Measurements from ENCODE around the gene LMCD1.

The LMCD1 gene

DNA sequence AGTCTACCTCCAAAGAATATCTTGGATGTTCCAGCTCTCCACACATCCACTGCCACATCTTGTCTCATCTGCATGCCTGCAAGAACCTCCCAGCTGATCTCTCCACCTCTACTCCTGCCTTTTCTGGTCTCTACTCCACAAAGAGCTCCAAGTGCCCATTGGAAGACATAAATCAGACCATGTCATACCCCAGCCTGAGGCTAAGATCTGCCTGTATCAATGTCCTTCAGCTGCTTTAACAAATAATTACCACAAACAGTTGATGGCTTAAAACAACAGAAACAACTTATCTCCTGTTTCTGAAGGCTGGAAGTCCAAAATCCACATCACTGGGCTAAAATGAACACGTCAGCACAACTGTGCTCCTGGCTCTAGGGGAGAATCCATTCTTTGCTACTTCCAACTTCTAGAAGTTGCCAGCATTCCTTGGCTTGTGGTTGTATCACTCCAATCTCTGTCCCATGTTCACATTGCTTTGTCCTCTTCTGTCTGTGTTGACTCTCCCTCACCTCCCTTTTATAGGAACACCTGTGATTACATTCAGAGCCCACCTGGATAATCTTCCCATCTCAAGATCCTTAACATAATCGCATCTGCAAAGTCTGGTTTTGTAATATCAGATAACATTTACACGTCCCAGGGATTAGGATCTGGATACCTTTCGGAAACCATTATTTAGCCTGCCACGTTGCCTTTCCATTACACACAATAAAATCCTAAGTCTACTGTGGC is 17.0 kb upstream of the LMCD1 start:
- no peak for DNase-seq

DNA sequence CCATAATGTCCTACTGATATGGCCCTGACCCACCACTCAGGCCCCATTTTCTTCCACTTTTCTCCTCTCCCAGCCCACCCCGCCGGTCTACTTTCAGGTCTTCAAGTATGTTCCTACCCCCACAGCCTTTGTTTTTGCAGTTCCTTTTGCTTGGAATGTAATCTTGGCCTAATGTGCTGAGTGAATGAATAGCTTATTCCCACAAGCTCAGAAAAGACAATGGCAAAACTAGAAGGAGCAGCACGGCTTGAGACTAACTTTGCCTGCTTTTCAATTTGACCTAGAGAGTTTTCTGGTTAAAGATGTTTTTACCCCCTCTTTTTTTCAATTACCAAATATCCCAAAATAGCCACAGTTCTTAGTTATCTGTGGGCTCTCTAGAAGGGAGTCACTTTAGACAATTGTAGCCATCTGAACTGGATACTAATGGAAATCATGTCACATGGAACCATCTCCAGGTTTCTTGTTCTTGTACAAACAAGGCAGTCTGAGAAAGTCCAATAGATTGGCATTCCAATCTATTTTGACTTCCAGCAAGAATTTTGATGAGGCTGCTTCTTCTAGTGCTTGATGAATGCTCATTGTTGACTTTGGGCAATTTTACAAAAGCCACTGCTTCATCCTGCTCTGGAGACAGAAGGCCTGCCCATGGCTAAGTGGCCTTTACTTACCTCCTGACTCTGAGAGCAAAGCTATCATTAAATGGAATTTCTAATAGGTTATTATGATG is 16.3 kb upstream of the LMCD1 start:
- DNase-seq: no peak

DNA sequence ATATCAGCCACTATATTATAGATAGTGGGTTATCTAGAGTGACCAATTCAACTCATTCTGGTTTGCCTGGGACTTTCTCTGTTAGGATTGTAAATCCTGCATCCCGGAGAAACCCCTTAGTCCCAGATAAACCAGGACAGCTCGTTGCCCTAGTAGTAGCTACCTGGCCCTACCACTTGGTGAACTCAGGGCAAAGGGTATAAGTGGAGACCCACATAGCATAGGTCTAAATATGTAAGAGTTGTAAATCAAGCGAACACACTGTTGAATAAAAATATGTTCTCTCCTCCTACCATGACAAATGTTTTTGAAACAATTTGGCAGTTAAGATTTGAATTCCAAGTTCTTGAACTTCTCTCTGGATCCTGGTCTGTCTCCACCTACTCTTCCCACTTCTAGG is 15.7 kb upstream of the LMCD1 start:
- no peak for DNase-seq

GRCh38 chr3:8486434-8486833 is 15.2 kb upstream of the LMCD1 start:
- no peak for DNase-seq

DNA sequence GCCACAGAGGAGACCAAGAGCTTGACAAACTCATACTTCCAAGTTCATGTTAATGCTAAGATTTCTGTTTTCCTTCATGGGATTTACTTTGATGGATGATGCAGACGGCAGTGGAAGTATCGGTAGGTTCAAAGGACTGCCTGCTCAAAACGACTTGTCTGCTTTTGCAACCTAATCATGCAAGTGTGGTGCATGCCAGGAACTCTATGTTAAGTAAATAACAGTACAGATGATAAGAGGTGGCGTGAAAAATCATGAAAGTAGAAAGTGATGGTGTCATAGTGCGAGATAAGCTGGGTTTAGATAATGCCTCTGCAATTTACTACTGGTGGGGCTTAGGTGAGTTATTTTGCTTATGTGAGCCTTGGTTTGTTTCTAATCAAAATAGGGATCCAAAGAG is 14.7 kb upstream of the LMCD1 start:
- no peak for DNase-seq

DNA sequence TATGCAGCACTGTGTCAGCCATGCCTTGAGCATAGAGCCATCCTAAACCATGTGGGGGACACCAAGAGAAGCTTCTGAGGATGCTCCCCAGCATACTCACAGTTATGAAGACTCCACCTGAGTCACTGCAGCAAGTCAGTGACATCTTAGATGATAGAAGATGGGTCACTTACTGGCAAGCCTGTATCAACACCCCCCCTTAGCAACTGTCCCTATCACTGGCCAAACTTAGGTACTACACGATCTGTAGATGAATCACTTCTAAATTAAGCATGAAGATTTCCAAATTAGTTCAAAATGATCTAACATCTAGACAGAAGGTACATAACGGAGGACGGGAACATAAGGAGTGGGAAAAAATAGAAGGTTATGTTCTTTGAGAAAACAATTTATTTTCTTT is 13.2 kb upstream of the LMCD1 start:
- DNase-seq: no peak

DNA sequence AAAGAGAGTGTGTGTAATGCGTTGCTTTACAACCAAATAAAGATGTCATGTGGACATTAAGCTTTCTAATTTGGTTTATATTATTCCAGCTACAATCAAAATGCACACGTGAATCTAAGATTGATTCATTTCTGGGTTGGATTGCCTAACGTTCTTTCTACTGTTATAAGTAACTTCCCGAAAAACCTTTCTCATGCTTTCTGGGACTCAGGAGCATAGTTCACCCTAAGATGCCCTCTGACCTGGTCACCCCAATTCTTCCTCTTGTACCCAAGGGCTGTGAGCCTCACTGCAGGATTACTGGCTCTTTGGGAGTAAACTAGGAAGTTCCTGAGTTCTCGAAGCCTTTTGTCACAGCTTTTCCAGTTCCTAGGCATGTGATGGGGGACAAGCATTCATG is 12.7 kb upstream of the LMCD1 start:
- no peak for DNase-seq

DNA sequence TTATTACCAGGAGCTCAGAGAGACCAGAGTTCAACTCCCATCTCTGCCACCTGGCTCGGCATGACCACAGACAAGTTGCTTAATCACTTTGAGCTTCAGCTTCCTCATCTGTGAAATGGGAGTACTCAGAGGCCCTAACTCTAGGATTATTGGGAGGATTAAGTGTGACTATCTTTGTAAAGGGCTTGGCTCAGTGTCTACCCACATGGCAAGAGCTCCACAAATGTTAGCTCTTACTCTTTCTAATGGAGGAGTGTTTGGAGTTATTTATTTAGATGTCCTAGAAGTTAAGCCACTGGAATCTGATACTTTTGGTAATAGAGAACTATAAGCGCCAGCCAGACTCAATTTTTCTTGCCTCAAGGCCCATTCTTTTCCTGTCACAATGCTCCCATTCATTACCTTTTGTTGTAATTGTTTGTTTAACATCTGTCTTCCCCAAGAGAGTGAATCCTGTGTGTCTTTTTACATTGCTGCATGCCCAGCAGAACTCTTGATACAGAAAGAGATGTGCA is 12.3 kb upstream of the LMCD1 start:
- peak; percentile 24 for DNase-seq

DNA sequence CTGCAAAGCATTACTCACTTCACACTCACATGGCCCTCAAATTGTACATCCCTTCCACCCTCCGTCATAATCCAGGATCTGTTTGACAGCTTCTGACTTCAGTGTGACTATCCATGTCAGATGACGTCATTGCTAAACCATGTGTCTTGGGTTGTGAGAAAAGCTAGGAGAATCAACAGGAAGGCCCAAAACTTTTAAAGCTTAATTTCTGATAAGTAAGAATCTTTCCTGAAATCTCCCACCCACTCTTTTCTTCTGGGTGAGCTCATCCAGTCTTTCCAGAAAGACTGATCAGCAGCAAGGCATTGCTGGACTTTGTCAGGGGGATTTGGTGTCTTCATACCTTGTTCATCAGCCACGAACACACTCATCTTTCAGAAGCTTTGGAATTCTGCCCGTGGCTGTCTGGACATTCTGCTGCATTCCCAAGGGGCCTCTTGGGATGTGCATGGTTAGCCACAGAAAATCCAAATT is 11.5 kb upstream of the LMCD1 start:
- no peak for DNase-seq

GRCh38 chr3:8491271-8492144 is 10.1 kb upstream of the LMCD1 start:
- no peak for DNase-seq

GRCh38 chr3:8492744-8493511 is 8.7 kb upstream of the LMCD1 start:
- DNase-seq: no peak

GRCh38 chr3:8493744-8494143 is 7.9 kb upstream of the LMCD1 start:
- DNase-seq: no peak

- DNase-seq: no peak
These were observed 7.3 kb upstream of the LMCD1 start for GRCh38 chr3:8494327-8494726.

DNA sequence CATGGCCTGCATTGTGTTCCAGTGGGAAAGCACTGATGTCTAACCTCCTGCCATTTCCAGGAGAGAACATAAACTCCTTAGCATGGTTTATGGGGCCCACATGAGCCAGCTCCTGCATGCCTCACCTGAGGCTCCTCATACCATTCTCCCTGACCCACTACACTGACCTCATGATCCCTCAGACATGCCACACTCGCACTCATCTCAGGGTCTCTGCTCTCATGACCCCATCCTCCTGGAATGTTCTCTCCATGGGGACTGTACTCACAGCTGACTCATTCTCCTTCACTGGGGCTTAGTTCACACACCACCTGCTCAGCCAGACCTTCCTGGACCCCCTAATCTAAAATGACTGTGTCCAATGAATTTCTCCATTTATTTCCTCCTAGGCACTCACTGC is 4.0 kb upstream of the LMCD1 start:
- DNase-seq: no peak

DNA sequence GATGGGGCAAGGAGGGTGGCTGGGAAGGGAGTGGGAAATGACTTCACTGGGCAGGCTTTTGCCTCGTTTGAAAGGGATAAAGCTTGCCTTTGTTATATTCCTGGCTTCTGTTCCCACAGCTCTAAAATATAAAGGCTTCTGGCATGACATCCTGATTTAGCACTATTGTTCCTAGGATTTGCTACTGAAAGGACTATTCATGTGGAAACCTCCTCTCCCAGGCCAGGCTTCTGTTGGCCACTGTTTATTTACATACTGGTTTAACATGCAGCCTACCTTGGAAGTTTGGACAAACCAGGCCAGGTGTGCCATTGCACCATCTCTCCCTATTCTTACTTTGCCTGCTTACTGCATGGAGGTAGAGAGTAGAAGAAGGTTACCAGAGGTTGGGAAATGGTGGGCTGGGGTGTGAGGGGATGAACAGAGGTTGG is 2.4 kb upstream of the LMCD1 start:
- peak; percentile 64 for DNase-seq

GRCh38 chr3:8500319-8500988 is 1.2 kb upstream of the LMCD1 start:
- DNase-seq: peak; percentile 18

- no peak for DNase-seq
These were observed 643 bp upstream of the LMCD1 start for GRCh38 chr3:8500989-8501370.

- DNase-seq: no peak
These were observed 1.8 kb downstream of the LMCD1 start for GRCh38 chr3:8503461-8503860.

DNA sequence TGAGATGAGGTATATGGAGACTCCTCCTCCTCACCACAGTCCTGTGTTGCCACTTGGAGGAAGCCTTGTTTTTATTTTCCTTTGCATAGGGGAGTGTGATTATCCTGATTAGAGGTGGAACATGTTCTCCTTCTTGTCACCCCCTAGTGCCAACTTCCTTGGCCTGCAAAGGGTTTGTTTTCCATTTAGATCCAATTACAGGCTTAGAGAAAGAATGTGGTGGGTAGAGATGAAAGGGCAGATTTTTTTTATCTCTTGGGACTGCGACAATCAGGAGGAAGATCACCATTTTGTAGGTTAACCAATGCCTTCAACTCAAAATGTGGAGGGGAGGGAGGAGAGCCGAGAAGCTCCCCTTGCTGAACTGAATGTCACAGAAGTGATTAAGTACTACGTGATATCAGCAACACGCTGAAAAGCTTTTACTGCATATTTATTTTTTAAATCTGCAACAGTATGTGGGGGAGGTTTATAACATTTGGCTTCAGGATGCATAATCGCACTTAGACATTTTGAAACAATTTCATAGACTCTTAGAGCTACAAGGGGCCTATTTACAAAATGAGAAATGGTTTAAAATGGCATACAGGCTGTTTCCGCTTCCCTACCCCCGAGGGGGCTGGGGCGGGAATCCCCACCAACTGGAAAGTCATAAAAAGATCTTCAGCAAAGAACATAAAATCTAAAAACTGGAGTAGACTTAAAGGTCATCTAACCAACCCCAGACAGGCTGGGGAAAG is 2.4 kb downstream of the LMCD1 start:
- DNase-seq: peak; percentile 29

DNA sequence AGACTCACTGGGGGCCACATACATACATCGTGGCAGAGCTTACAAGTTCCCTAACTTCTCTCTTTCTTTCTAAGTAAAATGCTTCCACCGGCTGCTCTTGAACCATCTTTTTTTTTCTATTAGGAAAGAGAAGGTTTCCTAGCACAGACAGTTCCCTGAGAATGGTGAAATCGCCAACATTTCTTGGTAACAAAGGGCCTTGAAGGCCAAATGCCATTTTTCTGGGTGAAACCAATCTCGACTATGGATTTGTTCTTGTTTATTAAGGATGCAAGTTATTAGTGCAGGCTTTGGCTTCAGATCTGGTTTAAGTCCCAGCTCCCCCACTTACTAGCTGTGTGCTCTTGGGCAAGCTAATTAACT is 3.0 kb downstream of the LMCD1 start:
- DNase-seq: no peak

- DNase-seq: no peak
These were observed 4.0 kb downstream of the LMCD1 start for GRCh38 chr3:8505621-8506020.

Data from NCI-H1048 (cell line).